ENCODE results near the gene MAP3K2.

The MAP3K2 gene

DNA sequence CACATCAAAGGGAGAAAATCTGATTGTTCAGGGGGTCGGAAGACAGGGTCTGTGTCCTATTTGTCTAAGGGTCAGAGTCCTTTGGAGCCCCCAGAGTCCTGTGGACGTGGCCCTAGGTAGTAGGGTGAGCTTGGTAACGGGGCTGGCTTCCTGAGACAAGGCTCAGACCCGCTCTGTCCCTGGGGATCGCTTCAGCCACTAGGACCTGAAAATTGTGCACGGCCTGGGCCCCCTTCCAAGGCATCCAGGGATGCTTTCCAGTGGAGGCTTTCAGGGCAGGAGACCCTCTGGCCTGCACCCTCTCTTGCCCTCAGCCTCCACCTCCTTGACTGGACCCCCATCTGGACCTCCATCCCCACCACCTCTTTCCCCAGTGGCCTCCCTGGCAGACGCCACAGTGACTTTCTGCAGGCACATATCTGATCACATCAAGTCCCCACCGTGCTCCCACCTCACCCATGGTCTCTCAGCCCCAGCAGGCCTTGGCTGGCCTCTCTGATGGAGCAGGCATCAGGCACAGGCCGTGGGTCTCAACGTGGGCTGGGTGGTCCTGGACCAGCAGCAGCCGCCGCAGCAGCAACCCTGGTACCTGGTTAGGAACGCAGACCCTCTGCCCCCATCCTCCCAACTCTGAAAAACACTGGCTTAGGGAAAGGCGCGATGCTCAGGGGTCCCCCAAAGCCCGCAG, 34.2 kb upstream of the MAP3K2 start:
- H3K27ac ChIP-seq (ENCODE audit: low read depth, low read length): no peak overlapping the region
- no peaks in the 10 kb centered on the region for H3K36me3 ChIP-seq (ENCODE audit: control insufficient read depth, low read length)
- no peak overlapping the region for H3K4me3 ChIP-seq (ENCODE audit: low read length)
- no peak overlapping the region for H3K4me2 ChIP-seq (ENCODE audit: low read length)
- no peaks in the 10 kb centered on the region for H3K79me2 ChIP-seq (ENCODE audit: control insufficient read depth, low read length)
- H3K4me1 ChIP-seq (ENCODE audit: control insufficient read depth, low read length): peaks cover 16% of the 10 kb centered on the region
- no peaks in the 10 kb centered on the region for H3K9me3 ChIP-seq (ENCODE audit: control insufficient read depth, insufficient read depth, low read length)
- no peak for TF ChIP-seq EZH2phosphoT487 (IDR thresholded peaks at IDR 0.05; ENCODE audit: borderline replicate concordance, low read length)
- TF ChIP-seq, protein P1, sequence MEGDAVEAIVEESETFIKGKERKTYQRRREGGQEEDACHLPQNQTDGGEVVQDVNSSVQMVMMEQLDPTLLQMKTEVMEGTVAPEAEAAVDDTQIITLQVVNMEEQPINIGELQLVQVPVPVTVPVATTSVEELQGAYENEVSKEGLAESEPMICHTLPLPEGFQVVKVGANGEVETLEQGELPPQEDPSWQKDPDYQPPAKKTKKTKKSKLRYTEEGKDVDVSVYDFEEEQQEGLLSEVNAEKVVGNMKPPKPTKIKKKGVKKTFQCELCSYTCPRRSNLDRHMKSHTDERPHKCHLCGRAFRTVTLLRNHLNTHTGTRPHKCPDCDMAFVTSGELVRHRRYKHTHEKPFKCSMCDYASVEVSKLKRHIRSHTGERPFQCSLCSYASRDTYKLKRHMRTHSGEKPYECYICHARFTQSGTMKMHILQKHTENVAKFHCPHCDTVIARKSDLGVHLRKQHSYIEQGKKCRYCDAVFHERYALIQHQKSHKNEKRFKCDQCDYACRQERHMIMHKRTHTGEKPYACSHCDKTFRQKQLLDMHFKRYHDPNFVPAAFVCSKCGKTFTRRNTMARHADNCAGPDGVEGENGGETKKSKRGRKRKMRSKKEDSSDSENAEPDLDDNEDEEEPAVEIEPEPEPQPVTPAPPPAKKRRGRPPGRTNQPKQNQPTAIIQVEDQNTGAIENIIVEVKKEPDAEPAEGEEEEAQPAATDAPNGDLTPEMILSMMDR (IDR thresholded peaks at IDR 0.05; ENCODE audit: low read depth, low read length, poor library complexity, severe bottlenecking): no peak
- no peaks in the 10 kb centered on the region for H3F3A ChIP-seq (ENCODE audit: control insufficient read depth, insufficient read depth)
- H3K27me3 ChIP-seq (ENCODE audit: control insufficient read depth, low read length): peaks cover 18% of the 10 kb centered on the region
- no peaks in the 10 kb centered on the region for H3K9me2 ChIP-seq (replicated peaks; ENCODE audit: control insufficient read depth, low read length)
- no peaks in the 10 kb centered on the region for H4K20me1 ChIP-seq (ENCODE audit: control insufficient read depth, insufficient read depth, low read depth, low read length)

DNA sequence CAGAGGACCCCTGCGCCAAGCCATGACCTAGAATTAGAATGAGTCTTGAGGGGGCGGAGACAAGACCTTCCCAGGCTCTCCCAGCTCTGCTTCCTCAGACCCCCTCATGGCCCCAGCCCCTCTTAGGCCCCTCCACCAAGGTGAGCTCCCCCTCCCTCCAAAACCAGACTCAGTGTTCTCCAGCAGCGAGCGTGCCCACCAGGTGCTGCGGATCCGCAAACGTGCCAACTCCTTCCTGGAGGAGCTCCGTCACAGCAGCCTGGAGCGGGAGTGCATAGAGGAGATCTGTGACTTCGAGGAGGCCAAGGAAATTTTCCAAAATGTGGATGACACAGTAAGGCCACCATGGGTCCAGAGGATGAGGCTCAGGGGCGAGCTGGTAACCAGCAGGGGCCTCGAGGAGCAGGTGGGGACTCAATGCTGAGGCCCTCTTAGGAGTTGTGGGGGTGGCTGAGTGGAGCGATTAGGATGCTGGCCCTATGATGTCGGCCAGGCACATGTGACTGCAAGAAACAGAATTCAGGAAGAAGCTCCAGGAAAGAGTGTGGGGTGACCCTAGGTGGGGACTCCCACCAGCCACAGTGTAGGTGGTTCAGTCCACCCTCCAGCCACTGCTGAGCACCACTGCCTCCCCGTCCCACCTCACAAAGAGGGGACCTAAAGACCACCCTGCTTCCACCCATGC, 33.5 kb upstream of the MAP3K2 start:
- Histone ChIP-seq H3K4me3 (ENCODE audit: low read length) (no peak overlapping the region), H3F3A (ENCODE audit: control insufficient read depth, insufficient read depth) (no peaks in the 10 kb centered on the region), H3K4me1 (ENCODE audit: control insufficient read depth, low read length) (peaks cover 23% of the 10 kb centered on the region), H3K27me3 (ENCODE audit: control insufficient read depth, low read length) (peaks cover 26% of the 10 kb centered on the region), H3K4me2 (ENCODE audit: low read length) (no peak overlapping the region), H3K9me3 (ENCODE audit: control insufficient read depth, insufficient read depth, low read length) (no peaks in the 10 kb centered on the region), H4K20me1 (ENCODE audit: control insufficient read depth, insufficient read depth, low read depth, low read length) (no peaks in the 10 kb centered on the region), H3K79me2 (ENCODE audit: control insufficient read depth, low read length) (no peaks in the 10 kb centered on the region), H3K27ac (ENCODE audit: low read depth, low read length) (no peak overlapping the region), H3K9me2 (replicated peaks; ENCODE audit: control insufficient read depth, low read length) (no peaks in the 10 kb centered on the region), H3K36me3 (ENCODE audit: control insufficient read depth, low read length) (no peaks in the 10 kb centered on the region)
- TF ChIP-seq EZH2phosphoT487 (IDR thresholded peaks at IDR 0.05; ENCODE audit: borderline replicate concordance, low read length): no peak
- TF ChIP-seq, protein P1 (IDR thresholded peaks at IDR 0.05; ENCODE audit: low read depth, low read length, poor library complexity, severe bottlenecking): no peak

DNA sequence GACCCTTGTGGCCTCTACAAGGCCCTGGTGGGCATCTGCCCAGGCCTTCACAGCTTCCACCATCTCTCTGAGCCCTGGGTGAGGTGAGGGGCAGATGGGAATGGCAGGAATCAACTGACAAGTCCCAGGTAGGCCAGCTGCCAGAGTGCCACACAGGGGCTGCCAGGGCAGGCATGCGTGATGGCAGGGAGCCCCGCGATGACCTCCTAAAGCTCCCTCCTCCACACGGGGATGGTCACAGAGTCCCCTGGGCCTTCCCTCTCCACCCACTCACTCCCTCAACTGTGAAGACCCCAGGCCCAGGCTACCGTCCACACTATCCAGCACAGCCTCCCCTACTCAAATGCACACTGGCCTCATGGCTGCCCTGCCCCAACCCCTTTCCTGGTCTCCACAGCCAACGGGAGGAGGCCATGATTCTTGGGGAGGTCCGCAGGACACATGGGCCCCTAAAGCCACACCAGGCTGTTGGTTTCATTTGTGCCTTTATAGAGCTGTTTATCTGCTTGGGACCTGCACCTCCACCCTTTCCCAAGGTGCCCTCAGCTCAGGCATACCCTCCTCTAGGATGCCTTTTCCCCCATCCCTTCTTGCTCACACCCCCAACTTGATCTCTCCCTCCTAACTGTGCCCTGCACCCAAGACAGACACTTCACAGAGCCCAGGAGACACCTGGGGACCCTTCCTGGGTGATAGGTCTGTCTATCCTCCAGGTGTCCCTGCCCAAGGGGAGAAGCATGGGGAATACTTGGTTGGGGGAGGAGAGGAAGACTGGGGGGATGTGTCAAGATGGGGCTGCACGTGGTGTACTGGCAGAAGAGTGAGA, 32.5 kb upstream of the MAP3K2 start:
- Histone ChIP-seq H3K9me3 (ENCODE audit: control insufficient read depth, insufficient read depth, low read length) (no peaks in the 10 kb centered on the region), H3K27ac (ENCODE audit: low read depth, low read length) (no peak overlapping the region), H3K4me1 (ENCODE audit: control insufficient read depth, low read length) (peaks cover 30% of the 10 kb centered on the region), H3F3A (ENCODE audit: control insufficient read depth, insufficient read depth) (no peaks in the 10 kb centered on the region), H3K36me3 (ENCODE audit: control insufficient read depth, low read length) (no peaks in the 10 kb centered on the region), H3K27me3 (ENCODE audit: control insufficient read depth, low read length) (peaks cover 29% of the 10 kb centered on the region), H3K79me2 (ENCODE audit: control insufficient read depth, low read length) (no peaks in the 10 kb centered on the region), H3K4me2 (ENCODE audit: low read length) (no peak overlapping the region), H3K4me3 (ENCODE audit: low read length) (no peak overlapping the region), H4K20me1 (ENCODE audit: control insufficient read depth, insufficient read depth, low read depth, low read length) (no peaks in the 10 kb centered on the region), H3K9me2 (replicated peaks; ENCODE audit: control insufficient read depth, low read length) (no peaks in the 10 kb centered on the region)
- TF ChIP-seq EZH2phosphoT487 (IDR thresholded peaks at IDR 0.05; ENCODE audit: borderline replicate concordance, low read length): no peak
- TF ChIP-seq, protein P1 (IDR thresholded peaks at IDR 0.05; ENCODE audit: low read depth, low read length, poor library complexity, severe bottlenecking): no peak
